ENCODE data around the gene ZNF320. TPM values are rescaled to one million over a fixed set of nuclear protein-coding genes. Genes with fewer than 3 reads are reported as not detected.
A peak's percentile ranks its signal among the peaks of the same experiment; 100 is the strongest.
"Not testable (repeated sequence)": the region's sequence is repeated elsewhere in the genome, so short reads cannot be mapped to it uniquely, and the experiment has no call there.

The ZNF320 gene
- polyA plus RNA-seq, 3 donors: 1.6 to 4.4 (median 3.4) TPM

GRCh38 chr19:52941941-52942385 is 44.5 kb upstream of the ZNF320 start:
- Histone ChIP-seq H3K4me2 (replicated peaks; ENCODE audit: extremely low read depth, low read length, poor library complexity, severe bottlenecking) (peak overlapping the region; percentile 93), H4K20me1 (ENCODE audit: insufficient read depth, low read length) (no peaks in the 10 kb centered on the region), H3K4me1 (ENCODE audit: control insufficient read depth in 1 of 2, insufficient read depth in 2 of 2, low read length in 2 of 2) (peaks cover 28 to 48% of the 10 kb centered on the region in 2 donors), H3K27me3 (ENCODE audit: control insufficient read depth in 2 of 2, insufficient read depth in 2 of 2, low read length in 2 of 2) (no peaks in the 10 kb centered on the region), H2AFZ (ENCODE audit: insufficient read depth, low read depth, low read length, poor library complexity, severe bottlenecking) (peak overlapping the region; percentile 94), H3K9me3 (replicated peaks in 1 of 2; ENCODE audit: control insufficient read depth in 1 of 2, insufficient read depth in 1 of 2, low read length in 2 of 2) (peaks cover 19 to 31% of the 10 kb centered on the region in 2 donors), H3K4me3 (replicated peaks in 1 of 3; ENCODE audit: low read depth in 2 of 3, low read length in 3 of 3) (peak overlapping the region; percentile 75 to 99 (median 91)), H3K36me3 (replicated peaks in 1 of 2; ENCODE audit: control insufficient read depth in 1 of 2, insufficient read depth in 2 of 2, low read length in 2 of 2) (no peaks in the 10 kb centered on the region), H3K79me2 (ENCODE audit: insufficient read depth, low read length) (peaks cover 48% of the 10 kb centered on the region), H3K9ac (ENCODE audit: insufficient read depth, low read length, poor library complexity, severe bottlenecking) (peak overlapping the region; percentile 82), H3K27ac (ENCODE audit: low read depth in 1 of 2, low read length in 2 of 2) (peak overlapping the region; percentile 47 to 92)
- peak overlapping the region; percentile 84 to 95 (median 93) for H3K27ac Mint-ChIP-seq
- DNase-seq: no peak
- peaks cover 53% of the 10 kb centered on the region for H3K4me1 Mint-ChIP-seq
- H3K27me3 Mint-ChIP-seq (ENCODE audit: low read depth in 3 of 3): peaks cover 3 to 9% (median 9%) of the 10 kb centered on the region in 3 donors
- peaks cover 0 to 10% of the 10 kb centered on the region in 2 donors for H3K36me3 Mint-ChIP-seq
- H3K9me3 Mint-ChIP-seq: peaks cover 19 to 36% (median 34%) of the 10 kb centered on the region in 7 donors
- WGBS (ENCODE audit: insufficient coverage): 0% methylated on average over 24 of the region's 26 CpGs
- TF ChIP-seq, protein P1, sequence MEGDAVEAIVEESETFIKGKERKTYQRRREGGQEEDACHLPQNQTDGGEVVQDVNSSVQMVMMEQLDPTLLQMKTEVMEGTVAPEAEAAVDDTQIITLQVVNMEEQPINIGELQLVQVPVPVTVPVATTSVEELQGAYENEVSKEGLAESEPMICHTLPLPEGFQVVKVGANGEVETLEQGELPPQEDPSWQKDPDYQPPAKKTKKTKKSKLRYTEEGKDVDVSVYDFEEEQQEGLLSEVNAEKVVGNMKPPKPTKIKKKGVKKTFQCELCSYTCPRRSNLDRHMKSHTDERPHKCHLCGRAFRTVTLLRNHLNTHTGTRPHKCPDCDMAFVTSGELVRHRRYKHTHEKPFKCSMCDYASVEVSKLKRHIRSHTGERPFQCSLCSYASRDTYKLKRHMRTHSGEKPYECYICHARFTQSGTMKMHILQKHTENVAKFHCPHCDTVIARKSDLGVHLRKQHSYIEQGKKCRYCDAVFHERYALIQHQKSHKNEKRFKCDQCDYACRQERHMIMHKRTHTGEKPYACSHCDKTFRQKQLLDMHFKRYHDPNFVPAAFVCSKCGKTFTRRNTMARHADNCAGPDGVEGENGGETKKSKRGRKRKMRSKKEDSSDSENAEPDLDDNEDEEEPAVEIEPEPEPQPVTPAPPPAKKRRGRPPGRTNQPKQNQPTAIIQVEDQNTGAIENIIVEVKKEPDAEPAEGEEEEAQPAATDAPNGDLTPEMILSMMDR (IDR thresholded peaks at IDR 0.05): no peak
- H3K4me3 Mint-ChIP-seq: peak overlapping the region; percentile 95 to 100
- intact Hi-C loops (cut with micrococcal nuclease): loop anchor here in 1 of 2 donors (1.0 to 10.0 kb wide), 5 partner anchors 19 to 255 kb away; partner anchors contain the start of genes ZNF320, ZNF600, ZNF816 and ZNF888

DNA sequence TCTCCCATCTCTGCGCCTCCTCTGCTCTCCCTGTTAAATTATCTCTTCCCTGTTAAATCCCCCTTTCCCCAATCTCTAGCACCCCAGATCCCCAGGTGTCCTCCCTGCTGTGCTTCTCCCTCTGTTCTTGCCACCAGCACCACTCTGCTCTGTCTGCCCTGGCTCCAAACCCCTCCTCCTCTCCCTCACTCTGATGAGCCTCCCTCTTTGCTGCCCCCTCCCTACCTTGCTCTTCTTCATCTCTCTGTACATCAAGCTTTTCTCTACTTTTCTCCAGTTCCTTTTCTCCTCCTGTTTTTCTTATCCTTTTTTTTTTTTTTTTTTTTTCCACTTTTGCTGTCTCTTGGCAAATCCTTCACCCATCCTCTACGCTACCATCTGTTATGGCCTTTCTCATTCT is 44.1 kb upstream of the ZNF320 start:
- Mint-ChIP-seq H3K4me1 (peaks cover 55% of the 10 kb centered on the region), H3K9me3 (peaks cover 15 to 32% (median 30%) of the 10 kb centered on the region in 7 donors), H3K27ac (peak overlapping the region in 6 of 7 donors; percentile 84 to 95 (median 94)), H3K36me3 (peaks cover 0 to 12% of the 10 kb centered on the region in 2 donors), H3K4me3 (peak overlapping the region; percentile 95 to 100)
- H3K9me3 ChIP-seq (replicated peaks in 1 of 2; ENCODE audit: control insufficient read depth in 1 of 2, insufficient read depth in 1 of 2, low read length in 2 of 2): peaks cover 15 to 27% of the 10 kb centered on the region in 2 donors
- peak overlapping the region; percentile 94 for H2AFZ ChIP-seq (ENCODE audit: insufficient read depth, low read depth, low read length, poor library complexity, severe bottlenecking)
- peak overlapping the region in 1 of 2 donors; percentile 92 for H3K27ac ChIP-seq (ENCODE audit: low read depth in 1 of 2, low read length in 2 of 2)
- not testable (repeated sequence) for H3K36me3 ChIP-seq (replicated peaks in 1 of 2; ENCODE audit: control insufficient read depth in 1 of 2, insufficient read depth in 2 of 2, low read length in 2 of 2); DNase-seq; H3K27me3 ChIP-seq (ENCODE audit: control insufficient read depth in 2 of 2, insufficient read depth in 2 of 2, low read length in 2 of 2); H3K27me3 Mint-ChIP-seq (ENCODE audit: low read depth in 3 of 3); H4K20me1 ChIP-seq (ENCODE audit: insufficient read depth, low read length)
- H3K4me2 ChIP-seq (replicated peaks; ENCODE audit: extremely low read depth, low read length, poor library complexity, severe bottlenecking): peak overlapping the region; percentile 93
- H3K9ac ChIP-seq (ENCODE audit: insufficient read depth, low read length, poor library complexity, severe bottlenecking): peak overlapping the region; percentile 82
- 71% methylated on average over 1 of the region's 2 CpGs for WGBS (ENCODE audit: insufficient coverage)
- peak overlapping the region; percentile 75 to 99 (median 91) for H3K4me3 ChIP-seq (replicated peaks in 1 of 3; ENCODE audit: low read depth in 2 of 3, low read length in 3 of 3)
- peaks cover 50% of the 10 kb centered on the region for H3K79me2 ChIP-seq (ENCODE audit: insufficient read depth, low read length)
- peaks cover 33 to 52% of the 10 kb centered on the region in 2 donors for H3K4me1 ChIP-seq (ENCODE audit: control insufficient read depth in 1 of 2, insufficient read depth in 2 of 2, low read length in 2 of 2)
- intact Hi-C loops (cut with micrococcal nuclease): loop anchor here in 1 of 2 donors (5.0 to 10.0 kb wide), 2 partner anchors 157 to 256 kb away; partner anchors contain the start of gene ZNF600

DNA sequence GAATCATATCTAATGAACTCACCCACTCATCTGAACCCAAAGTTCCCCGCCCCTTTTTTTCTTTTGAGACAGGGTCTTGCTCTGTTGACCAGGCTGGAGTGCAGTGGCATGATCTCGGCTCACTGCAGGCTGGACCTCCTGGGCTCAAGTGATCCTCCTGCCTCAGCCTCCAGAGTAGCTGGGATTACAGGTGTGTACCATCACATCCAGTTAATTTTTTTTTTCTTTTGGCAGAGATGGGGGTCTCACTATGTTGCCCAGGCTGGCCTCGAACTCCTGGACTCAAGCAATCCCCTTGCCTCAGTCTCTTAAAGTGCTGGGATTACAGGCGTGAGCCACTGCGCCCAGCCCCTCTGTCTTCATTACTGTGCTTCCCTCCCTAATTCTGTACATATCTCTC is 43.5 kb upstream of the ZNF320 start:
- Mint-ChIP-seq H3K9me3 (peaks cover 10 to 27% (median 23%) of the 10 kb centered on the region in 7 donors), H3K4me1 (peaks cover 55% of the 10 kb centered on the region)

More for the DNA sequence above, 43.5 kb upstream of the ZNF320 start:
- Histone ChIP-seq H3K4me1 (ENCODE audit: control insufficient read depth in 1 of 2, insufficient read depth in 2 of 2, low read length in 2 of 2) (peaks cover 39 to 58% of the 10 kb centered on the region in 2 donors), H3K79me2 (ENCODE audit: insufficient read depth, low read length) (peaks cover 50% of the 10 kb centered on the region), H3K9me3 (replicated peaks in 1 of 2; ENCODE audit: control insufficient read depth in 1 of 2, insufficient read depth in 1 of 2, low read length in 2 of 2) (peaks cover 9 to 21% of the 10 kb centered on the region in 2 donors)
- DNase-seq; H3K27me3 ChIP-seq (ENCODE audit: control insufficient read depth in 2 of 2, insufficient read depth in 2 of 2, low read length in 2 of 2); H3K4me3 ChIP-seq (replicated peaks in 1 of 3; ENCODE audit: low read depth in 2 of 3, low read length in 3 of 3); H4K20me1 ChIP-seq (ENCODE audit: insufficient read depth, low read length); H3K4me2 ChIP-seq (replicated peaks; ENCODE audit: extremely low read depth, low read length, poor library complexity, severe bottlenecking); H3K27me3 Mint-ChIP-seq (ENCODE audit: low read depth in 3 of 3); H3K36me3 ChIP-seq (replicated peaks in 1 of 2; ENCODE audit: control insufficient read depth in 1 of 2, insufficient read depth in 2 of 2, low read length in 2 of 2); H3K9ac ChIP-seq (ENCODE audit: insufficient read depth, low read length, poor library complexity, severe bottlenecking); H3K27ac ChIP-seq (ENCODE audit: low read depth in 1 of 2, low read length in 2 of 2); H2AFZ ChIP-seq (ENCODE audit: insufficient read depth, low read depth, low read length, poor library complexity, severe bottlenecking): not testable (repeated sequence)
- Mint-ChIP-seq H3K36me3 (peaks cover 0 to 12% of the 10 kb centered on the region in 2 donors), H3K27ac (peak overlapping the region in 1 of 7 donors; percentile 92), H3K4me3 (peak overlapping the region in 1 of 2 donors; percentile 95)
- intact Hi-C loops (cut with micrococcal nuclease): loop anchor here in 1 of 2 donors (5.0 to 10.0 kb wide), 2 partner anchors 156 to 256 kb away; partner anchors contain the start of gene ZNF600
- 78% methylated on average over 3 of the region's 5 CpGs for WGBS (ENCODE audit: insufficient coverage)

Measured in CD14-positive monocyte (primary cell).